OCI-LY1 (cell line): ENCODE data around the gene LSP1.

ENCODE experiments used
- H2AFZ ChIP-seq: fragments of 200-600 bp; sonication (generic), shearing (Covaris generic); 2 replicates; pipeline ENCODE4 v1.6.0; 2014; ENCODE audit warnings: antibody characterized with exemption, mild to moderate bottlenecking, low read length
- H3F3A ChIP-seq: fragments of 200-600 bp; sonication (generic), shearing (Covaris generic); 2 replicates; pipeline ENCODE4 v1.6.0; 2014; ENCODE audit warnings: mild to moderate bottlenecking, antibody characterized with exemption, low read length, moderate library complexity; ENCODE audit not compliant: insufficient read depth
- H3K27ac ChIP-seq: fragments of 200-600 bp; sonication (generic); 2 replicates; pipeline ENCODE4 v1.5.1; 2014; ENCODE audit warnings: low read length, mixed run types, mild to moderate bottlenecking, low read depth; ENCODE audit not compliant: poor library complexity, severe bottlenecking
- H3K27me3 ChIP-seq: fragments of 200-600 bp; sonication (generic); 2 replicates; pipeline ENCODE4 v1.6.0; 2014; ENCODE audit warnings: antibody characterized with exemption, mild to moderate bottlenecking, low read length, moderate library complexity; ENCODE audit not compliant: insufficient read depth
- H3K36me3 ChIP-seq: fragments of 200-600 bp; sonication (generic); 2 replicates; pipeline ENCODE4 v1.6.1; 2014; ENCODE audit warnings: mild to moderate bottlenecking, antibody characterized with exemption, low read length, moderate library complexity, mixed read lengths; ENCODE audit not compliant: insufficient read depth
- H3K4me1 ChIP-seq: fragments of 200-600 bp; sonication (generic); 2 replicates; pipeline ENCODE4 v1.5.1; 2014; ENCODE audit warnings: mild to moderate bottlenecking, low read length, moderate library complexity; ENCODE audit not compliant: insufficient read depth, severe bottlenecking
- H3K4me2 ChIP-seq: fragments of 200-600 bp; sonication (generic), shearing (Covaris generic); 2 replicates; pipeline ENCODE4 v1.6.1; 2014; ENCODE audit warnings: low read length
- H3K4me3 ChIP-seq: fragments of 200-600 bp; sonication (generic); 2 replicates; pipeline ENCODE4 v1.5.1; 2014; ENCODE audit warnings: low read length, low read depth, mild to moderate bottlenecking, mixed read lengths; ENCODE audit not compliant: poor library complexity, severe bottlenecking
- H3K79me2 ChIP-seq: fragments of 200-600 bp; shearing (Covaris generic); 2 replicates; pipeline ENCODE4 v1.6.1; 2016; ENCODE audit warnings: mixed run types, low read length, mixed read lengths; ENCODE audit not compliant: insufficient read depth
- H3K9ac ChIP-seq: fragments of 200-600 bp; sonication (generic), shearing (Covaris generic); 2 replicates; pipeline ENCODE4 v1.6.1; 2014; ENCODE audit warnings: mild to moderate bottlenecking, low read length, mixed read lengths
- H3K9me2 ChIP-seq: fragments of 200-600 bp; sonication (generic), shearing (Covaris generic); 2 replicates; pipeline ENCODE4 v1.6.1; 2014; ENCODE audit warnings: low read depth, mild to moderate bottlenecking, low read length, mixed read lengths
- H3K9me3 ChIP-seq: fragments of 200-600 bp; shearing (Covaris generic); 2 replicates; pipeline ENCODE4 v1.6.1; 2014; ENCODE audit warnings: low read length, mixed read lengths
- H4K20me1 ChIP-seq: fragments of 200-600 bp; sonication (generic), shearing (Covaris generic); 2 replicates; pipeline ENCODE4 v1.6.0; 2016; ENCODE audit warnings: mild to moderate bottlenecking, low read length; ENCODE audit not compliant: insufficient read depth
- EZH2 ChIP-seq: fragments of 200-600 bp; sonication (generic), shearing (Covaris generic); IDR thresholded peaks from 2 replicates; pipeline ENCODE4 v1.8.0; 2017; ENCODE audit warnings: borderline replicate concordance, mixed run types, mild to moderate bottlenecking, antibody characterized with exemption, low read length, moderate library complexity, mixed read lengths
- TF ChIP-seq, protein P1 (sequence below): fragments of 200-600 bp; sonication (generic), shearing (Covaris generic); IDR thresholded peaks from 2 replicates; pipeline ENCODE4 v1.5.1; 2017; ENCODE audit warnings: mild to moderate bottlenecking, antibody characterized with exemption, low read length, moderate library complexity, mixed read lengths

LSP1 gene

DNA sequence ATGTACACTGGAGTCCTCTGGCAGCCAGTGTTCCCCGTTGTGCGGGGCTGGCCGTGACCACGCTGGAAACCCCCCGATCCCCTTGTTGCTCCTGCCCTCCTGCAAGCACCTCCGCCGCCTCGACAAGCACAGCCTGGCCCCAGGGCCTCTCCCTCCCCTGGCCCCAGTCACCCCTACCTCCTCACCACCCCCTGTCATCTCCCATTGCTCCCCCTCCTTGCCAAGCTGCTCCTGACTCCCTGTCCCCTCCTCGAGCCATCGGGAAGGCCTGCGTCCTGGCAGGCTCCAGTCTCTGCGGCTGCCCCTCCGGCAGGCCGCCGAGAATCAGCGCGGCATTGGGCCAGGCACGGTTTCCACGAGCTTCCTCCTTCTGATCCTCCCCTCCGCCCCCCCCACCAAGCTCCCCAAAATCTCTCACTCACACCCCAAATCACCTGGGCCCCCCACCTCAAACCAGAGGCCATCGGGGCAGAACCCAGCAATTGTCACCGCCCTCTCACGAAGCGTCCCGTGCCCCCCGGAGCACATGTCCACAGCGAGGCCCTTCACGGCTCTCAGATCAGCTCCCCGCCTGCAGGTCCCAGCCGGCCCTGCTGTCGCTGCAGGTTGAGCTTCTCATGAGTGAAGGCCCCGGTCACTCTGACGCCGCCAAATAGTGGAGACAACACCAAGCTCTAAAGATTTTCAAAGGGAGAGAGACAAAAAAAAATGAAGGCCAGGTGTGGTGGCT, 5.7 kb upstream of the LSP1 start:
- H3K9me3 ChIP-seq, result no peaks in the 10 kb centered on the region
- H3F3A ChIP-seq, result no peaks in the 10 kb centered on the region
- no peak overlapping the region for H2AFZ ChIP-seq
- no peak for TF ChIP-seq EZH2
- TF ChIP-seq, protein P1, sequence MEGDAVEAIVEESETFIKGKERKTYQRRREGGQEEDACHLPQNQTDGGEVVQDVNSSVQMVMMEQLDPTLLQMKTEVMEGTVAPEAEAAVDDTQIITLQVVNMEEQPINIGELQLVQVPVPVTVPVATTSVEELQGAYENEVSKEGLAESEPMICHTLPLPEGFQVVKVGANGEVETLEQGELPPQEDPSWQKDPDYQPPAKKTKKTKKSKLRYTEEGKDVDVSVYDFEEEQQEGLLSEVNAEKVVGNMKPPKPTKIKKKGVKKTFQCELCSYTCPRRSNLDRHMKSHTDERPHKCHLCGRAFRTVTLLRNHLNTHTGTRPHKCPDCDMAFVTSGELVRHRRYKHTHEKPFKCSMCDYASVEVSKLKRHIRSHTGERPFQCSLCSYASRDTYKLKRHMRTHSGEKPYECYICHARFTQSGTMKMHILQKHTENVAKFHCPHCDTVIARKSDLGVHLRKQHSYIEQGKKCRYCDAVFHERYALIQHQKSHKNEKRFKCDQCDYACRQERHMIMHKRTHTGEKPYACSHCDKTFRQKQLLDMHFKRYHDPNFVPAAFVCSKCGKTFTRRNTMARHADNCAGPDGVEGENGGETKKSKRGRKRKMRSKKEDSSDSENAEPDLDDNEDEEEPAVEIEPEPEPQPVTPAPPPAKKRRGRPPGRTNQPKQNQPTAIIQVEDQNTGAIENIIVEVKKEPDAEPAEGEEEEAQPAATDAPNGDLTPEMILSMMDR, result no peak
- no peak overlapping the region for H3K27ac ChIP-seq
- H3K4me1 ChIP-seq, result peaks cover 28% of the 10 kb centered on the region
- no peak overlapping the region for H3K4me3 ChIP-seq
- H4K20me1 ChIP-seq, result no peaks in the 10 kb centered on the region
- H3K36me3 ChIP-seq, result no peaks in the 10 kb centered on the region
- H3K9me2 ChIP-seq, result no peaks in the 10 kb centered on the region
- no peak overlapping the region for H3K4me2 ChIP-seq
- no peak overlapping the region for H3K9ac ChIP-seq
- H3K79me2 ChIP-seq, result no peaks in the 10 kb centered on the region
- H3K27me3 ChIP-seq, result no peaks in the 10 kb centered on the region

DNA sequence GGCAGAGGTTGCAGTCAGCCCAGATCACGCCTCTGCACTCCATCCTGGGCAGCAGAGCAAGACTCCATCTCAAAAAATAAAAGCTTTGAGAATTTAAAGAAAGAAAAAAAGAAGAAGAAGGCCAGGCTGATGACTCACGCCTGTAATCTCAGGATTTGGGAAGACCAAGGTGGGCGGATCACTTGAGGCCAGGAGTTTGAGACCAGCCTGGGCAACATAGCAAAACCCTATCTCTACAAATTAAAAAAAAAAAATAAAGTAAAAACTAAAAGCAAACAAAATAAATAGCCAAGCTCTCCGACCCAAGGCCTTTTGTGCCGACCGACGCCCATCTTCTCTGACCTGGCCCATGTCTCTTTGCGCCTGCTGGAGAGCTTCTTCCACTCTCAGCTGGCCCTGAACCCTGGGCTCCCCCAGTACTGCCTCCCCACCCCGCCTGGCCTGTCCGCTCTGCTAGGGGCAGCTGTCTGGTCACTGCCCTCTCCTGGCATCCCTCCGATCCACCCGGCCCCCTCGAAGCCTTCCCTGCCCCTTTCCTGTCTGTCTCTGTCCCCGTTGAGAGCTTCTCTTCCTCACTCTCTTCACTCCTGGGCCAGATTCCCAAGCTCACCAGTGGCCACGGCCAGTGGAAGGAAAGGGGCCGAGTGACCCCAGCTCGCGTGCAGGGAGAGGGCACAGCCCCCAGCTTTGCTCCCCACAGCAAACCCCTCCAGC, 4.8 kb upstream of the LSP1 start:
- TF ChIP-seq, protein P1, result no peak
- no peak for TF ChIP-seq EZH2
- Histone ChIP-seq H3K27me3 (no peaks in the 10 kb centered on the region), H3K79me2 (peaks cover 2% of the 10 kb centered on the region), H3K4me3 (no peak overlapping the region), H2AFZ (no peak overlapping the region), H3K9me2 (no peaks in the 10 kb centered on the region), H4K20me1 (no peaks in the 10 kb centered on the region), H3K27ac (no peak overlapping the region), H3K9ac (no peak overlapping the region), H3K4me1 (peaks cover 37% of the 10 kb centered on the region), H3K36me3 (no peaks in the 10 kb centered on the region), H3F3A (no peaks in the 10 kb centered on the region), H3K4me2 (no peak overlapping the region), H3K9me3 (no peaks in the 10 kb centered on the region)

DNA sequence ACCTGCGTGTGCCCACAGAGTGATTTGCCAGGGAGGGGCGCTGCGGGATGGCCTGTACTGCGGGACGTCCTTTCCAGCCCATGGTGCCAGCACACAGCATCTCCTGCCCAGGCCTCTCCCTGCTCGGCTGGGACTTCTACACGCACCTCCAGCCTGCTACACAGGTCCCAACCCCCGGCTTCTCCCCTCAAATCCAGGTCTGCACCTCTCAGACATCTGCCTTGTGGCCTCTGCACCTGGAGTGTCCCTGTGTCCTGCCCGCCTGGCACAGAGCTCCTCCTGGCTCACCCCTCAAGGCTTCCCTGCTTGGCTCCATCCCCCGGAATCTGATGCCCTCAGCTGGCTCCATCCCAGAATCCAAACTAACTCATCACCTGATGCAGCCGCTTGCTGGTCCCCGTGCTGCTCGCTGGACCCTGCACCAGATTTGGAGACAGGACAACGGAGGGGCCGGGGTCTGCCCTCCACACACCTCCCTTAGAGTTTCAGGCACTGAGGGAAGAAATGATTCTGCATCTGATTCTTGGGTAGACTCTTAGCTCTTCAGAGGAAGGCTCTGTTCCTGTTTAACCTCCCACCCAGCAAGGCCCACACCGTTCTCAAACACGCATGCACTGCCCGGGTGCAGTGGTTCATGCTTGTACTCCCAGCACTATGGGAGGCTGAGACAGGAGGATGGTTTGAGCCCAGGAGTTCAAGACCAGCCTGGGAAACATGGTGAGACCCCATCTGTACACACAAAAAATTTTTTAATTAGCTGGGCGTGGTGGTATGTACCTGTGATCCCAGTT, 4.0 kb upstream of the LSP1 start:
- Histone ChIP-seq H2AFZ (no peak overlapping the region), H3K27me3 (no peaks in the 10 kb centered on the region), H3K4me2 (no peak overlapping the region), H3K27ac (no peak overlapping the region), H3K4me1 (peaks cover 39% of the 10 kb centered on the region), H3F3A (no peaks in the 10 kb centered on the region), H3K36me3 (no peaks in the 10 kb centered on the region; the same call in 1 of the 2 replicates), H3K9me2 (no peaks in the 10 kb centered on the region), H3K79me2 (peaks cover 10% of the 10 kb centered on the region), H3K9ac (no peak overlapping the region), H3K9me3 (no peaks in the 10 kb centered on the region), H3K4me3 (no peak overlapping the region), H4K20me1 (no peaks in the 10 kb centered on the region)
- TF ChIP-seq, protein P1, result no peak
- no peak for TF ChIP-seq EZH2
